GM21786 (cell line): ENCODE results near the gene PCDHGA4.
"Not testable (repeated sequence)": the region's sequence is repeated elsewhere in the genome, so short reads cannot be mapped to it uniquely, and the experiment has no call there.

Source experiments
- ATAC-seq: cut with Tn5 transposase; IDR thresholded peaks from one replicate; pipeline ENCODE4 v1.9.1; 2021; ENCODE audit not compliant: unreplicated experiment

PCDHGA4 gene

DNA sequence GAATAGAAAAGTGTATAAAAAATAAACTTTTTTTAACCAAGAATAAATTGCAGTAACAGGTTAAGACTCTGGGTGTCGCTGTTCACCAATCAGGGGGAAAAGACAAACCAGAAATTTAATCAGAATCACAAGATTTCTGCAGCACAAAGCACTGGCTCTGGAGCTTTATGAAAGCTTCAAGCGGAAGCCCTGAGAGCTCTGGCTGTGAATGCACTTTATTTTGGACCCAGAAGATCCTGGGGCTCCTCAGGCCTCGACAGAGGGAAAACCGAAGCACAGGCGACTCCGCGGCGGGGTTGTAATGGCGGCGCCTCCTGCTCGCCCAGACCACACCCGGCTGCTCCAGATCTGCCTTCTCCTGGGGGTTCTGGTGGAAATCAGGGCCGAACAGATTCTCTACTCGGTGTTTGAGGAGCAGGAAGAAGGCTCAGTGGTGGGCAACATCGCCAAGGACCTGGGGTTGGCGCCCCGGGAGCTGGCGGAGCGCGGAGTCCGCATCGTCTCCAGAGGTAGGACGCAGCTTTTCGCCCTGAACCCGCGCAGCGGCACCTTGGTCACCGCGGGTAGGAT lies at the start of gene PCDHGA4:
Gene PCDHGA4 (plus strand): TSS at position 122 of the 570 bp plus-strand sequence. CDS start 87 bp downstream, at position 209.
- ATAC-seq = no peak

DNA sequence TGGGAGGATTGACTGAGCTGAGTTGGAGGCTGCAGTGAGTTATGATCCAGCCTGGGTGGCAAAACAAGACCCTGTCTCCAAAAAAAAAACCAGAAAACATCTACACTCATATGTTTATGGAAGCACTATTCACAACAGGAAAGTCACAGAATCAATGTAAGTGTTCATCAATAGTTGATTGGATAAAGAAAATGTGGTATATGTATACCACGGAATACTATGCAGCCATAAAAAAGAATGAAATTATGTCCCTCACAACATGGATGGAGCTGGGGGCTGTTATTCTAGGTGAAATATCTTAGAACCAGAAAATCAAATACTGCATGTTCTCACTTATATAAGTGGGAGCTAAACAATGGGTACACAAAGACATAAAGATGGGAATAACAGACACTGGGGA lies 48.2 kb upstream of the PCDHGA4 start:
- no peak for ATAC-seq

DNA sequence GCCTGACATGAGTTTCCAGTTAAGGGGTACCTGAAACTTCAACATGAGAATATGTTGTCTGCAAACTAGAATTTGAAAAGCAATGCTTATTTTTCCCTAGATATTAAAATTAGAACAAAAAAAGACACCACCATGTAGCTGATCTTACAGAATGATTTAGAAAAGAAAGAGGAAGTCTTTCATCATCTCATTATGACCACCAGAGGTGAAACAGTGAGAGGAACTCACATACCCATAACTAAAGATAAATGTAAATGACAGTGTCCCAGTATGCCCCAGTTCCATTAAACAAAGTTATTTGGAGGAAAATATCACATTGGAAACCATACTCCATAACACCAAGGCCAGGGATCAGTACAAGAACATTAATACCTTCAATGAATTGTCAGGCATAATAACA lies 41.1 kb upstream of the PCDHGA4 start:
- ATAC-seq = no peak

DNA sequence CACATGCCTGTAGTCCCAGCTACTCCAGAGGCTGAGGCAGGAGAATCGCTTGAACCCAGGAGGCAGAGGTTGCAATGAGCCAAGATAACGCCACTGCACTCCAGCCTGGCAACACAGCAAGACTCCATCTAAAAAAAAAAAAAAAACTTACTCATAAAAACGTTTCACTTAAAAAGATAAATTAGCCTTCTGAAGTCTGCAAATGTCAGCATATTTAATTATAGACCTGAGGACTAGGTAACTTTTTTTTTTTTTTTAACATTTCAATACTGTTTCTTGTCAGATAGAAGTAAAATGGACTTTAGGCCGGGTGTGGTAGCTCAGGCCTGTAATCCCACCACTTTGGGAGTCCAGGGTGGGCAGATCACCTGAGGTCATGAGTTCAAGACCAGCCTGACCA lies 37.9 kb upstream of the PCDHGA4 start:
- not testable (repeated sequence) for ATAC-seq

DNA sequence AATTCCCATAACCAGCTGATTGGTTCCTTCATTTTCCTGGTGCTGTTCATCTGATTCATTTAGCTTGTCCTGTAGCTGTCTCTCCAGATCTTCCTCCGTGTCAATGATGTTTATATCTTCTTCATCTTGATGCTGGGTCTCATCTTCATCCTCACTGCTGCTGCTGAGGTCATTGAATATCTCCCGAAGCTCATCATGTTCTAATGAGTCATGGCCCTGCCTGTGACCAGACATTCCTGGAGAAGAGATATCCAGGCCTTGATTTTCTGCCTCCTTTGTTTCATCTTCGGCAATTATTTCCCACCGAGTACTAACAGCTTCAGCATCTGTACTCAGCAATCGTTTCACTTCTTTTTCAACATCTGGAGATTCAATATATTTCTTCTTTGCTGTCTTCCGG lies 35.6 kb upstream of the PCDHGA4 start:
- ATAC-seq = no peak

DNA sequence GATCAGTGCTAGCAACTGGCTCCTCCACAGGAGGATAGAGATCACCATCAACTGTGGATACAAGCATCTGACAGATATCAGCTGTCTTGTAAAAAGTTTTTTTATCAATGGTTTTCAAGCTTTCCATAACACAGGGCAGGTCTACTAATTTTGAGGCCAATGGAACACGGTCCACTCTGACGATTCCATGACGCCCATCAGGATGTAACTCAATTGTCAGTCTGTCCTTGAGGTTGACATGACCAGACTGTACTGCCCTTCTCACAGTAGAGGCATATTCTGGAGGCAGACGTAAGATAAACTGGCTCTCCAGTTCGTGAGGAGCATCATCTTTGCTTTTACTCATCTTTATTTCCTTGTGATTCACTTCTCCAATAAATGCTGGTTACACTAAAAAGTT lies 35.1 kb upstream of the PCDHGA4 start:
- ATAC-seq = no peak

DNA sequence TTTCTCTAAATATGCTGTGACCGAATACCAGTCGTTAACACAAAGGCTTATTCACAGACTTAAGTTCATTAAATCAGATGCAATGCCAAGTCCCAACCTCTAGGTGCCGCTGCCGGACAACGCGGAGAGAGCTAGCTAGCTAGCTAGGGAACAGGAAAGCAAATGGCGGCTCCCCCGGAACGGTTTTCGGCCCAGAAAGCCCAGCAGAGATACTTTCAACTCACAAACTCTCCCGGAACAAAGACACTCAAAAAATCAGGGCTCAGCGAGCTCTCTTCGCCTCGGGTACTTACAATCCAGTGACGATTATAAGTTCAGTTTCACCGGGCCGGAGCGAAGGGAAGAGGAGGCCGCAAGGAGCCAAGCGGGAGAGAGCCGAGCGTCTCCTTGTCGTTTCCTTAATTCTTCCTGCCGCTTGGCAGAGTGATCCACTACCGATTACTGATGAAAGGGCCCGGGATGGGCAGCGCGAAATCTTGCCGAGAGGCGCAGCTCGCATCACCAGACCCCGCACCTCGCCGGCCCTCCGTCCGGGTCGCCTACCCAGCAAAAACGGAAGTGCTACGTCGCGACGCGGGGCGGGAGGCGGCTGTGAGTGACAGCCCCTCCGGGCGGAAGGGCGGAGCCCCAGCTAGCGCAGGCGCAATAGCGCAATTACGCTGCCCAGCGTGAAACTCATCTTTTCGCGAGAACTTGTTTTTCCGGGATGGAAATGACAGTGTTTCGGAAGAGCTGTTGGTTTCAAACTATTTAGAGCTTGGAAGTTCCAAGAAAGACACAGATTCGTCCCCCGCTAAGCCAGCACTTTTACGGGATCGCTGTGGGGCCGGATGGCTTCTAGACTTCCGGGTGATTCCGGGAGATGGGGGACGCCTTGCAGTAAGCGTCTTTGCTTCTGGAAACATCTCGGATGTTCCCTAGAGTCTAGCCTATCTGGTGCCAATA lies 34.3 kb upstream of the PCDHGA4 start, which contains the start of gene TAF7:
Gene TAF7 (minus strand): TSS at position 560 of the 945 bp plus-strand sequence. CDS start 740 bp downstream, outside the sequence.
- ATAC-seq = peak; percentile 91

DNA sequence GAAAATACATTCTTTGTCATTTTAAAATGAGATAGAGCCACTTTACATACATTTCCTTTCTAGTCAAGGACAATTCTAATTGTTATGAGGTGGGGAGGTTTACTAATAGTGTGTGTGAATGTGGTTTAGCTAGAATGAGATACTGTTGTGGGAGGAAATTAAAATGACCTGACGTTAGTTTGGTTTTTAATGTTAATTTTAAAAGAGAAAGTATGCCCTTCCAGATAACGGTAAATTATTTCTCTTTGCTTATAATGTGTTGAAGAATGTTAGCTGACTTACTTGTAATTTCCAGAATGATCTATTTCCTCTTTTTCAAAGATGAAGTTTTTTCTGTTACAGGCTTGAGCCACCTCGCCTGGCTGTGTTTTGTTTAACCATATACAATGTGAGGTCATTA lies 32.6 kb upstream of the PCDHGA4 start:
- ATAC-seq = no peak

DNA sequence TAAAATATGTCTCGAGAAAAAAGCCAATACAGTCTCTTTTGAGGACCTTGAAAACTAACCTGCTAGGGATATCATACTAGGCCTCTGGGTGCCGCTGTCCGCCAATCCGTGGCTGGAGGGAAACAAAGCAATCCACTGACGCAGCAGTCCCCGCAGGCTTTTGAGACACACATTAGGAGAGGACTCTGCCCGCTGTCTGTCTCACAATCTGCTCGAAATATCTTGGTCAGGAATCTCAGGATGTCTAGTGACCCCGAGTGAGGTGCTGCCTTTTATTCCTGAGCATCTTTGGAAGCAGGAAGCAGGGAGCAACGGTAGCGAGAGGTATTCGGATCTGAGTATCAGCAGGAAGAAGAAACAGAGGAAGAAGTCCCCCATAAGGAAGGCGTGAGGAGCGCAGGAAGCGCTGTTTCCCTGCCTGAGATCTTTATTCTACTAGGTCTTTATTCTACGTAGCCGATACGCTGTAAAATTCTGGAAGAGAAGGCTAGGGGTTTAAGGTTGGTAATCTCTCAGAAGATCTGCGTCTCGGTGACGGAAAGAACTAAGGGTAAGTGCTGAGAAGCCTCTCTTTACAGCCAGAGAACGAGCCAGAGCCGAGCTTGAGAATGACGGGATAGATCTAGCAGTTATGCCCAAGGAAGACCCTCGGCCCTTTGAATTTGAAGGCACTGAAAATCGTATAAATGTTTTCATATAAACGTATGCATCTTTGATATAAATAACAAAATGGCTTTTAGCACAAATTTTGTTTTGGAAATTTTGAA lies 28.6 kb upstream of the PCDHGA4 start:
- ATAC-seq = peak; percentile 85

DNA sequence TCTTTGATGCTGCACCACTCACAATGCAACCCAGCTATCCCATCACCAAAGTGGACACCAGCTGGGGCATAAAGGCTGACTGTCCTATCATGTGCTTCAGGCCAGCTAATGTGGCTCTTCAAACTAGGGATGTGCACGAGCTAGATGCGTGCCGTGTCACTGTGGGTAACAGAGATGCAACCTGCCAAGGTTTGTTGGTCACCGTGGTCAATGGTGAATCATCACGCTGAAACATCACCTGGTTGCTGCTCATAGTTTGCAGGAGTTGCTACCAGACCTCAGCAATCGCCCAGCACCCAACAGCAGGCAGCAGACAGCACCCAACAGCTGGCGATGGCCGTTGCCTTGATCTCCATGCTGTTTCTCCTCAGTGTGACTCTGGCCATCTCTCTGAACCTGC lies 26.6 kb upstream of the PCDHGA4 start:
- no peak for ATAC-seq

DNA sequence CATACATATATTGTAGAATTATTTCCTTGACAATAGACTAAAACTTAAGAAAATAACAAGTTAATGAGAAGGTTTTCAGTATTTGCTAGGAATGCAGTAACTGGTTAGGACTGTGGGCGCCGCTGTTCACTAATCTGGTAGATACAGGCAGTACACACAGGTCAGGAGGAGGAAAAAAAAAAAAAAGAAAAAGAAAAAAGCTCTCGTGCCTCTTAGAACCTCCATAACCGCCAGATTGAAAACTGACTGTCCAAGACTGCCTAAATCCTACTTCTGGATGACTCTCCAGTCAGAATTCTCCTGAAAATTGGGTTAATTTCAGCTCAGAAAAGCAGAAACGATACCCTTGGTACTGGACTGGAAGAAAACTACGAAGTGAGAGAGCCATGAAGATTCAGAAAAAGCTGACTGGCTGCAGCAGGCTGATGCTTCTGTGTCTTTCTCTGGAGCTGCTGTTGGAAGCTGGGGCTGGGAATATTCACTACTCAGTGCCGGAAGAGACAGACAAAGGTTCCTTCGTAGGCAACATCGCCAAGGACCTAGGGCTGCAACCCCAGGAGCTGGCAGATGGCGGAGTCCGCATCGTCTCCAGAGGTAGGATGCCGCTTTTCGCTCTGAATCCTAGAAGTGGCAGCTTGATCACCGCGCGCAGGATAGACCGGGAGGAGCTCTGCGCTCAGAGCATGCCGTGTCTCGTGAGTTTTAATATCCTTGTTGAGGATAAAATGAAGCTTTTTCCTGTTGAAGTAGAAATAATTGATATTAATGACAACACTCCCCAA lies 24.3 kb upstream of the PCDHGA4 start, which contains the start of gene PCDHGA1:
Gene PCDHGA1 (plus strand): TSS at position 216 of the 782 bp plus-strand sequence.
- peak; percentile 42 for ATAC-seq

DNA sequence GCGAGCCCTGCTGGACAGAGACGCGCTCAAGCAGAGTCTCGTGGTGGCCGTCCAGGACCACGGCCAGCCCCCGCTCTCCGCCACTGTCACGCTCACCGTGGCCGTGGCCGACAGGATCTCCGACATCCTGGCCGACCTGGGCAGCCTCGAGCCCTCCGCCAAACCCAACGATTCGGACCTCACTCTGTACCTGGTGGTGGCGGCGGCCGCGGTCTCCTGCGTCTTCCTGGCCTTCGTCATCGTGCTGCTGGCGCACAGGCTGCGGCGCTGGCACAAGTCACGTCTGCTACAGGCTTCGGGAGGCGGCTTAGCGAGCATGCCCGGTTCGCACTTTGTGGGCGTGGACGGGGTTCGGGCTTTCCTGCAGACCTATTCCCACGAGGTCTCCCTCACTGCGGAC lies 22.2 kb upstream of the PCDHGA4 start:
- ATAC-seq = not testable (repeated sequence)

DNA sequence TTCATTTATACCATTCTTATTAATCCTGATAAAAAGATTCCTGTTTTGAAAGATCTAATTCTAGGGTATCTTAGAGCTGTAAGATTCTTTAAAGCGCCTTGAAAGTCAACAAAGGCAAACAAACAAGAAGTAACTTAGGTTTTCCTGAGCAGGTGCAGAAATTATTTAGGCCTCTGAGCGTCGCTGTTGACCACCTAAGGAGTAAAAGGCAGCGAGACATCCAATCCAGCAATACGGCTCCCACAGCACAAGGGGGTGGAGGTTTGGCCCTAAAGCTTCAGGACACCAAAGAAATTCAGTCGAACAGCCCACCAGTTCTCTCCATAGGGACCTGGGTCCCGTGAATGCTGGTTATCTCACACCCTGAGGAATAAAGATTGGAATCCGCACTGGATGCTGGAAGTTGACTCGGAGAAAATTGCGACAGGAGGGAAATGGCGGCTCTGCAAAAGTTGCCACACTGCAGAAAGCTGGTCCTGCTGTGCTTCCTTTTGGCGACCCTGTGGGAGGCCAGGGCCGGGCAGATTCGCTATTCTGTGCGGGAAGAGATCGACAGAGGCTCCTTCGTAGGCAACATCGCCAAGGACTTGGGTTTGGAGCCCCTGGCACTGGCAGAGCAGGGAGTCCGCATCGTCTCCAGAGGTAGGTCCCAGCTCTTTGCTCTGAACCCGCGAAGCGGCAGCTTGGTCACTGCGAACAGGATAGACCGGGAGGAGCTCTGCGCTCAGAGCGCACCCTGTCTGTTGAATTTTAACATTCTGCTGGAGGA lies 16.1 kb upstream of the PCDHGA4 start, which contains the start of gene PCDHGA2:
Gene PCDHGA2 (plus strand): TSS at position 223 of the 769 bp plus-strand sequence.
- ATAC-seq = no peak

DNA sequence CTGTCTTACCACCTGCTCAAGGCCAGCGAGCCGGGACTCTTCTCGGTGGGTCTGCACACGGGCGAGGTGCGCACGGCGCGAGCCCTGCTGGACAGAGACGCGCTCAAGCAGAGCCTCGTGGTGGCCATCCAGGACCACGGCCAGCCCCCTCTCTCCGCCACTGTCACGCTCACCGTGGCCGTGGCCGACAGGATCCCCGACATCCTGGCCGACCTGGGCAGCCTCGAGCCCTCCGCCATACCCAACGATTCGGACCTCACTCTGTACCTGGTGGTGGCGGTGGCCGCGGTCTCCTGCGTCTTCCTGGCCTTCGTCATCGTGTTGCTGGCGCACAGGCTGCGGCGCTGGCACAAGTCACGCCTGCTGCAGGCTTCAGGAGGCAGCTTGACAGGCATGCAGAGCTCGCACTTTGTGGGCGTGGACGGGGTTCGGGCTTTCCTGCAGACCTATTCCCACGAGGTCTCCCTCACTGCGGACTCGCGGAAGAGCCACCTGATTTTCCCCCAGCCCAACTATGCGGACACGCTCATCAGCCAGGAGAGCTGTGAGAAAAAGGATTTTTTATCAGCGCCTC lies 14.0 kb upstream of the PCDHGA4 start:
- not testable (repeated sequence) for ATAC-seq

DNA sequence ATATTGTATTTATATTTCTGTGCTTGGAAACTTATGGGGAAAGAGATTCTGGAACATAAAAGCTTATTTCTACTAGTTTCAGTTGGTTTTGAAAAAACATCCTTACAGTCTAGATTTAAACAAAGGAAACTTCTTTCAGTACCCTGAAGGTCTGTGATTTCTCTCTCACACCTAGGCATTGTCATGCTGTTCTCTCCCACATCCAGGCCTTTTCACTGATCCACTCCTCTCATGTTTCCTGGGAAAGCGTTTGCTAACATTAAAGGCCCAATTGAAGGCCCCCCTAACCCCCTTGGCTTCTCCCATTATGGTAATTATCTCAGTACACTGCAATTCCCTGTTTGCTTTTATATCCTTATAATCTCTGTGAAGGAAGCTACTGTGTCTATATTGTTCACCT lies 12.0 kb upstream of the PCDHGA4 start:
- no peak for ATAC-seq

DNA sequence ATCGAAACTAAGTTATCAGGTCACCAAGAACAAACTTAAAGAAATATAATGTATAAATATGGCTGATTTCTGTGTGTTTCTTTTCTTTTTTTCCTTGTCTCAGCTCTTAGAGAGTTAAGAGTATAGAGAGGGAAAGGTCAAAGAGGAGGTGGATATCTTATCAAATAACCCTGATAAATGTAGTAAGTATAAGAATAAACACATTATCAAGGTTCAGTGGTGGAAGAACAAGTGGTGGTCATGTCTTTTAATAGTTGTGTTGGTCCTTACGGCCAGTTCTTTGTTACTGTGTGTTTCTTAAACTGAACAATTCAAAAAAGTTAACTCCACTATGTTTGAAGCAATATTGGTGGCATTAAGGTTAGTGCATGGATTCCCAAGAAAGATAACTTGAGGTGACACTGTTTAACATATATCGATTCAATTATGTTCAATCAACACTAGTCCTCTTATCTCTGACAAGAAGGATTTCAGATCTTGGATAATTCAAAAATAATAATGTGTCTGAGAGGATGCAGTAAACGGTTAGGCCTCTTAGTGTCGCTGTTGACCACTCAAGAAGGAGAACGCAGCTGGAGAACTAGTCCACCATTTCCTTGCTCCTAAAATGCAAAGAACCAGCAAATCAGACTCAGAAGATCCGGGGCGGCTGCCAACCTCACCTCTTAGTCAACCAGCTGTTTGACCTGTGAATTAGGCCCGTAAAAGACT lies 11.4 kb upstream of the PCDHGA4 start, which contains the start of gene PCDHGA3:
Gene PCDHGA3 (plus strand): TSS at position 588 of the 711 bp plus-strand sequence. CDS start 205 bp downstream, outside the sequence.
- no peak for ATAC-seq

DNA sequence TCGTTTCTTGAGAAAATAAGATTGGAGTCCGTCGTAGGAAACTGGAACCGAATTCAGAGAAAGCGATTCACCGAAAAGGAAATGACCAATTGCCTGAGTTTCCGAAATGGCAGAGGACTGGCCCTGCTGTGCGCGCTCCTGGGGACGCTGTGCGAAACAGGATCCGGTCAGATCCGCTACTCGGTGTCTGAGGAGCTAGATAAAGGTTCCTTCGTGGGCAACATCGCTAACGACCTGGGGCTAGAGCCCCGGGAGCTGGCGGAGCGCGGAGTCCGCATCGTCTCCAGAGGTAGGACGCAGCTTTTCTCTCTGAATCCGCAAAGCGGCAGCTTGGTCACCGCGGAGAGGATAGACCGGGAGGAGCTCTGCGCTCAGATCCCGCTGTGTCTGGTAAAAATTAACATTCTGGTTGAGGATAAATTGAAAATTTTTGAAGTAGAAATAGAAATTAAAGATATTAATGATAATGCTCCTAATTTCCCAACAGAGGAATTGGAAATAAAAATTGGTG lies 10.8 kb upstream of the PCDHGA4 start:
- ATAC-seq = no peak

DNA sequence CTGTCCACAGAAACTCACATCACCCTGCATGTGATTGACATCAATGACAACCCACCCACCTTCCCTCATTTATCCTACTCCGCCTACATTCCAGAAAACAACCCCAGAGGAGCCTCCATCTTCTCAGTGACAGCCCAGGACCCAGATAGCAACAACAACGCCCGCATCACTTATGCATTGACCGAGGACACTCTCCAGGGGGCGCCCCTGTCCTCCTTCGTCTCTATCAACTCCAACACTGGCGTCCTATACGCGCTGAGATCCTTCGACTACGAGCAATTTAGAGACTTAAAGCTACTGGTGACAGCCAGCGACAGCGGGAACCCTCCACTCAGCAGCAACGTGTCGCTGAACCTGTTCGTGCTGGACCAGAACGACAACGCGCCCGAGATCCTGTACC lies 9.5 kb upstream of the PCDHGA4 start:
- ATAC-seq = no peak
